Naive thymus-derived CD8-positive, alpha-beta T cell (primary cell): Measurements from ENCODE around the gene THSD7B. TPM values are rescaled to one million over a fixed set of nuclear protein-coding genes. Genes with fewer than 3 reads are reported as not detected.
"Not testable (repeated sequence)": the region's sequence is repeated elsewhere in the genome, so short reads cannot be mapped to it uniquely, and the experiment has no call there.

ENCODE experiments used
- ATAC-seq, 2 donors: fragments of 150-1000 bp; cut with Tn5 transposase in 1 of 2; sonication (Bioruptor Pico), chemical (Tn5 transposase) in 1 of 2; 1 replicate in 1 of 2; 2 replicates in 1 of 2; pipeline ENCODE4 v1.10.0; 2021; ENCODE audit warnings: mild to moderate bottlenecking in 2 of 2, moderate library complexity in 2 of 2
- POLR2A ChIA-PET: fragments of 350-600 bp; sonication (Branson Sonifier 250); formaldehyde crosslinking; loops from one replicate; lab custom pipeline; 2021; ENCODE audit warnings: antibody characterized with exemption; lab: Charles Lee
- DNase-seq, 10 donors: peaks; one replicate each; pipeline versions ENCODE4 v3.0.0 to v3.0.0-alpha.2; 2020 to 2022
- H3K27ac Mint-ChIP-seq, 10 donors: one replicate each; pipeline ENCODE4 v1.8.0; 2020 to 2022; ENCODE audit warnings: mild to moderate bottlenecking in 10 of 10, mixed read lengths in 10 of 10, moderate library complexity in 4 of 10, inconsistent platforms in 1 of 10
- H3K27me3 Mint-ChIP-seq, 5 donors: one replicate each; pipeline ENCODE4 v1.8.0; 2021 to 2022; ENCODE audit warnings: mixed read lengths in 5 of 5
- H3K36me3 Mint-ChIP-seq, 3 donors: one replicate each; pipeline ENCODE4 v1.8.0; 2020 to 2022; ENCODE audit warnings: mixed read lengths in 3 of 3, mild to moderate bottlenecking in 2 of 3, inconsistent platforms in 1 of 3
- H3K4me1 Mint-ChIP-seq, 4 donors: one replicate each; pipeline ENCODE4 v1.8.0; 2021 to 2022; ENCODE audit warnings: mixed read lengths in 4 of 4
- H3K4me3 Mint-ChIP-seq, 10 donors: one replicate each; pipeline ENCODE4 v1.8.0; 2020 to 2022; ENCODE audit warnings: mild to moderate bottlenecking in 10 of 10, mixed read lengths in 10 of 10, moderate library complexity in 6 of 10, inconsistent platforms in 1 of 10
- H3K9me3 Mint-ChIP-seq, 9 donors: one replicate each; pipeline ENCODE4 v1.8.0; 2020 to 2022; ENCODE audit warnings: mixed read lengths in 9 of 9, mild to moderate bottlenecking in 3 of 9, inconsistent platforms in 1 of 9, moderate library complexity in 1 of 9
- polyA plus RNA-seq, 3 donors: library from polyadenylated mRNA; unstranded; fragments of 300-500 nt; fragmentation: Illumina TruSeq; gene quantifications; one replicate each; pipeline ENCODE4 v1.2.3, GENCODE V29; 2021
- total RNA-seq, 8 experiments: library from RNA in 2 of 8; stranded (reverse) in 2 of 8; gene quantifications; one replicate each; pipeline ENCODE4 v1.2.3 and lab custom pipeline; 2021 to 2026

THSD7B gene
- total and polyA plus RNA-seq, 5 experiments from 2014 or later = not detected

GRCh38 chr2:137096693-137097092 lies 331.3 kb downstream of the THSD7B start:
- no peak for ATAC-seq
- Mint-ChIP-seq H3K27ac (no peak overlapping the region), H3K4me3 (no peak overlapping the region), H3K36me3 (no peaks in the 10 kb centered on the region), H3K4me1 (no peaks in the 10 kb centered on the region), H3K27me3 (peaks cover 0 to 4% (median 0%) of the 10 kb centered on the region in 5 donors), H3K9me3 (peaks cover 0 to 2% (median 0%) of the 10 kb centered on the region in 9 donors)
- no peak for DNase-seq
- POLR2A ChIA-PET = no interaction called here

- DNase-seq, ATAC-seq, H3K36me3 Mint-ChIP-seq, POLR2A ChIA-PET, H3K4me3 Mint-ChIP-seq, H3K27ac Mint-ChIP-seq, H3K4me1 Mint-ChIP-seq, H3K27me3 Mint-ChIP-seq: not testable (repeated sequence)
- H3K9me3 Mint-ChIP-seq = peaks cover 0 to 31% (median 18%) of the 10 kb centered on the region in 9 donors
These were observed 336.5 kb downstream of the THSD7B start for GRCh38 chr2:137101814-137102213.

GRCh38 chr2:137107904-137108303 lies 342.6 kb downstream of the THSD7B start:
- peaks cover 0 to 2% (median 0%) of the 10 kb centered on the region in 4 donors for H3K4me1 Mint-ChIP-seq
- H3K27me3 Mint-ChIP-seq = peaks cover 0 to under 1% (median 0%) of the 10 kb centered on the region in 5 donors
- no peaks in the 10 kb centered on the region for H3K36me3 Mint-ChIP-seq
- H3K4me3 Mint-ChIP-seq = no peak overlapping the region
- DNase-seq = no peak
- ATAC-seq = no peak
- no peak overlapping the region for H3K27ac Mint-ChIP-seq
- peaks cover 0 to 31% (median 11%) of the 10 kb centered on the region in 9 donors for H3K9me3 Mint-ChIP-seq
- POLR2A ChIA-PET = no interaction called here

GRCh38 chr2:137111896-137112295 lies 346.6 kb downstream of the THSD7B start:
- POLR2A ChIA-PET = no interaction called here
- Mint-ChIP-seq H3K4me3 (no peak overlapping the region), H3K36me3 (no peaks in the 10 kb centered on the region), H3K4me1 (peaks cover 0 to 2% (median 0%) of the 10 kb centered on the region in 4 donors), H3K27ac (no peak overlapping the region), H3K27me3 (peaks cover 0 to 9% (median 3%) of the 10 kb centered on the region in 5 donors), H3K9me3 (peaks cover 0 to 11% (median 0%) of the 10 kb centered on the region in 9 donors)
- DNase-seq = no peak
- no peak for ATAC-seq

GRCh38 chr2:137115081-137115794 lies 349.9 kb downstream of the THSD7B start:
- no peak overlapping the region for H3K4me3 Mint-ChIP-seq
- no peak for DNase-seq
- no peaks in the 10 kb centered on the region for H3K36me3 Mint-ChIP-seq
- no peak overlapping the region for H3K27ac Mint-ChIP-seq
- POLR2A ChIA-PET = no interaction called here
- peaks cover 0 to 11% (median 3%) of the 10 kb centered on the region in 5 donors for H3K27me3 Mint-ChIP-seq
- peaks cover 0 to 6% (median 0%) of the 10 kb centered on the region in 9 donors for H3K9me3 Mint-ChIP-seq
- H3K4me1 Mint-ChIP-seq = no peaks in the 10 kb centered on the region
- no peak for ATAC-seq

GRCh38 chr2:137115795-137116089 lies 350.4 kb downstream of the THSD7B start:
- DNase-seq = no peak
- Mint-ChIP-seq H3K4me1 (no peaks in the 10 kb centered on the region), H3K4me3 (no peak overlapping the region), H3K27me3 (peaks cover 0 to 11% (median 3%) of the 10 kb centered on the region in 5 donors), H3K9me3 (peaks cover 0 to 4% (median 0%) of the 10 kb centered on the region in 9 donors), H3K27ac (no peak overlapping the region), H3K36me3 (no peaks in the 10 kb centered on the region)
- no peak for ATAC-seq
- POLR2A ChIA-PET = no interaction called here

GRCh38 chr2:137117385-137117784 lies 352.0 kb downstream of the THSD7B start:
- Mint-ChIP-seq H3K27ac (no peak overlapping the region), H3K4me3 (no peak overlapping the region), H3K27me3 (peaks cover 0 to 11% (median 3%) of the 10 kb centered on the region in 5 donors), H3K4me1 (no peaks in the 10 kb centered on the region), H3K9me3 (peaks cover 0 to 3% (median 0%) of the 10 kb centered on the region in 9 donors), H3K36me3 (no peaks in the 10 kb centered on the region)
- POLR2A ChIA-PET = no interaction called here
- DNase-seq = no peak
- no peak for ATAC-seq

DNA sequence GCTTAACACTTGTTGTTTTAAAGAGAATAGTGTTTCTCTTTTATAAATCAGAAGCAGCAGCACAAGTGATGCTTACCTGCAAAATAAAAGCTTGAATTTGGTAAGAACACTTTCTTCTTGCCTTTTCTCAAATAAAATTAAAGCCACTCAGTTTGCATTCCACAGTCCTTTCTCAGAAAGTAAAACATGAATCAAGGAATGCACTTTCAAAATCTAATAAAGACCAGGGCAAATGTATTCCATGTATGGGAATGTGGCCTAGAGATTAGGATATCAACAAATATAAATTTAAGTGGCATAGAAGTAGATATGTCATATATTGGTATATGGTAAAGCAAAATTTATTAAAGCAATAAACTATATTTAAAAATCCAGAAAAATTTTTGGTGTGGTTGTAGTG lies 352.8 kb downstream of the THSD7B start:
- H3K9me3 Mint-ChIP-seq = peaks cover 0 to 3% (median 0%) of the 10 kb centered on the region in 9 donors
- no peak overlapping the region for H3K4me3 Mint-ChIP-seq
- peaks cover 0 to 11% (median 3%) of the 10 kb centered on the region in 5 donors for H3K27me3 Mint-ChIP-seq
- H3K36me3 Mint-ChIP-seq = no peaks in the 10 kb centered on the region
- ATAC-seq (no peak), DNase-seq (no peak)
- no peak overlapping the region for H3K27ac Mint-ChIP-seq
- POLR2A ChIA-PET = no interaction called here
- H3K4me1 Mint-ChIP-seq = no peaks in the 10 kb centered on the region

GRCh38 chr2:137123226-137123625 lies 357.9 kb downstream of the THSD7B start:
- no peak overlapping the region for H3K27ac Mint-ChIP-seq
- no peak for ATAC-seq
- DNase-seq = no peak

GRCh38 chr2:137133225-137133624 lies 367.9 kb downstream of the THSD7B start:
- Mint-ChIP-seq H3K27ac (no peak overlapping the region), H3K27me3 (peaks cover 0 to 2% (median 0%) of the 10 kb centered on the region in 5 donors), H3K4me3 (no peak overlapping the region), H3K9me3 (peaks cover 0 to 11% (median 5%) of the 10 kb centered on the region in 9 donors), H3K36me3 (peaks cover 0 to 6% (median 0%) of the 10 kb centered on the region in 3 donors), H3K4me1 (no peaks in the 10 kb centered on the region)
- ATAC-seq (no peak), DNase-seq (no peak)
- POLR2A ChIA-PET = no interaction called here

More at GRCh38 chr2:137123226-137123625, 357.9 kb downstream of the THSD7B start:
- POLR2A ChIA-PET = no interaction called here
- Mint-ChIP-seq H3K36me3 (no peaks in the 10 kb centered on the region), H3K4me1 (no peaks in the 10 kb centered on the region), H3K9me3 (peaks cover 0 to 10% (median 2%) of the 10 kb centered on the region in 9 donors), H3K27me3 (peaks cover 0 to 4% (median 0%) of the 10 kb centered on the region in 5 donors), H3K4me3 (no peak overlapping the region)

DNA sequence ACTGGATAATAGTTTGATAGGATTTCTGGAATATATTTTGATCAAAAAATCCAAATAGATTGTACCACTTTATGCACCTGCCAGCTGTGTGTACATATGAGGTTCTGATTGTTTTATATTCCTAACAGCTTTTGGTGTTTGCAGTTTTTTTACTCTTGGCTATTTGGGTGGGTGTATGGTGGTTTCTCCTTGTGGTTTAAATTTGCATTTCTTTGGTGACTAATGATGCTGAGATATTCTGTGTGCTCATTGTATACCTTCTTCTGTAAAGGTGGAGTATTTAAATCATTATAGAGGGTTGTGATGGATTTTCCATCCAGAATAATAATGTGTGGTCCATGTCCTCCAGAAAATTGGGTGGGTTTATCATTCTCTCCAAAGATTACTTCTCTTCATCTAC lies 372.9 kb downstream of the THSD7B start:
- Mint-ChIP-seq H3K4me1 (no peaks in the 10 kb centered on the region), H3K27me3 (peaks cover 0 to 12% (median 2%) of the 10 kb centered on the region in 5 donors), H3K9me3 (peaks cover 0 to 8% (median 3%) of the 10 kb centered on the region in 9 donors), H3K36me3 (peaks cover 0 to 6% (median 0%) of the 10 kb centered on the region in 3 donors), H3K4me3 (no peak overlapping the region), H3K27ac (no peak overlapping the region)
- no peak for ATAC-seq
- DNase-seq = no peak
- POLR2A ChIA-PET = no interaction called here

- DNase-seq (no peak), ATAC-seq (no peak)
- Mint-ChIP-seq H3K27ac (no peak overlapping the region), H3K36me3 (no peaks in the 10 kb centered on the region), H3K4me1 (no peaks in the 10 kb centered on the region), H3K9me3 (peaks cover 0 to 5% (median 0%) of the 10 kb centered on the region in 9 donors), H3K4me3 (no peak overlapping the region), H3K27me3 (peaks cover 0 to 10% (median 0%) of the 10 kb centered on the region in 5 donors)
- POLR2A ChIA-PET = no interaction called here
These were observed 386.4 kb downstream of the THSD7B start for GRCh38 chr2:137151731-137152130.

DNA sequence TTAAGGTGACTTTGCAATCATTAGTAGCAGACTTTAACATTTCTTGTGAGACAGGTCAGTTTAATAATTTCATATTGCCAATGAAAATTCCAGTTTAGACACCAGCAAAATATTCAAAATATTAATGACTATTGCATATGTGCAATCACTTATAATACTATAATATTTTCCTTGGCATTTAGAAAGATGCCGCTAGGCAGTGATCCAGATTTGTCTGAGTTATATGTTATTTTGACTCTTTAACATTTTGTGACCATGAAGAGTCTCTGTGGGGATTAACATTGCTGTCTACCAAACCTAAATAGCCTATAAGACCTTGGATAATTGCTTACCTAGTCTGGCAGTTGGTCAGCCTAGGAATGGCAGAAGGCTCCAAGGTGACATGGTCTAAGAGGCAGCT lies 389.6 kb downstream of the THSD7B start:
- Mint-ChIP-seq H3K9me3 (no peaks in the 10 kb centered on the region), H3K36me3 (no peaks in the 10 kb centered on the region), H3K27me3 (no peaks in the 10 kb centered on the region), H3K4me3 (no peak overlapping the region), H3K27ac (no peak overlapping the region), H3K4me1 (no peaks in the 10 kb centered on the region)
- no peak for DNase-seq
- POLR2A ChIA-PET = no interaction called here
- no peak for ATAC-seq
